Measurements from ENCODE around the gene GOPC.

- TF ChIP-seq CSDC2 (CRISPR knock-in tag; IDR thresholded peaks at IDR 0.05) (no peak), ESRRG (CRISPR knock-in tag; IDR thresholded peaks at IDR 0.05) (no peak), ZFP30 (CRISPR knock-in tag; IDR thresholded peaks at IDR 0.05) (no peak), TSHZ2 (CRISPR knock-in tag; IDR thresholded peaks at IDR 0.05) (no peak), RARB (CRISPR knock-in tag; IDR thresholded peaks at IDR 0.05) (no peak), CREB5 (CRISPR knock-in tag; IDR thresholded peaks at IDR 0.05; ENCODE audit: low read depth) (no peak)
Observed at GRCh38 chr6:117525607-117526006, 76.7 kb downstream of the GOPC start.
